ENCODE measurements around the gene H6PD.

The H6PD gene

GRCh38 chr1:9234223-9235095, at the start of gene H6PD:
Gene H6PD (plus strand): TSS chr1:9234774. CDS start chr1:9244935, 10,161 bp downstream.
- peak; percentile 56 for DNase-seq

GRCh38 chr1:9186082-9186859, 48.3 kb upstream of the H6PD start:
- no peak for DNase-seq

GRCh38 chr1:9187004-9187403, 47.6 kb upstream of the H6PD start:
- no peak for DNase-seq

GRCh38 chr1:9190234-9190633, 44.3 kb upstream of the H6PD start:
- no peak for DNase-seq

- no peak for DNase-seq
Measured at GRCh38 chr1:9191231-9191630, 43.3 kb upstream of the H6PD start.

GRCh38 chr1:9192578-9193232, 41.9 kb upstream of the H6PD start:
- DNase-seq, result no peak

GRCh38 chr1:9193233-9193625, 41.3 kb upstream of the H6PD start:
- no peak for DNase-seq

- DNase-seq, result no peak
Measured at GRCh38 chr1:9194024-9194423, 40.5 kb upstream of the H6PD start.

GRCh38 chr1:9195651-9196050, 38.9 kb upstream of the H6PD start:
- DNase-seq, result no peak

- DNase-seq, result peak; percentile 66
Measured at GRCh38 chr1:9196129-9197040, 38.2 kb upstream of the H6PD start.

- DNase-seq, result no peak
Measured at GRCh38 chr1:9197186-9198099, 37.1 kb upstream of the H6PD start.

GRCh38 chr1:9198538-9199361, 35.8 kb upstream of the H6PD start:
- DNase-seq, result no peak

- no peak for DNase-seq
Measured at GRCh38 chr1:9200441-9200840, 34.1 kb upstream of the H6PD start.

GRCh38 chr1:9201401-9202239, 33.0 kb upstream of the H6PD start:
- no peak for DNase-seq

GRCh38 chr1:9202240-9202870, 32.2 kb upstream of the H6PD start:
- no peak for DNase-seq

GRCh38 chr1:9203511-9203982, 31.0 kb upstream of the H6PD start:
- no peak for DNase-seq

GRCh38 chr1:9204156-9204720, 30.3 kb upstream of the H6PD start:
- no peak for DNase-seq

GRCh38 chr1:9207086-9207485, 27.5 kb upstream of the H6PD start:
- DNase-seq, result no peak

Measured in NCI-H1092 (cell line).